ENCODE data around the gene PDS5A.

GRCh38 chr4:39976945-39977488 is 694 bp downstream of the PDS5A start:
- TF ChIP-seq CTCF (IDR thresholded peaks at IDR 0.05) (no peak), POLR2A (IDR thresholded peaks at IDR 0.05) (no peak)
